A549 (cell line): ENCODE results near the gene FANCM.

Source experiments
- CTCF ChIP-seq: fragments of >200 bp; sonication (Bioruptor Twin); formaldehyde crosslinking; IDR thresholded peaks from 3 replicates; pipeline ENCODE4 v1.5.1; 2016
- KDM1A ChIP-seq: fragments of 200-600 bp; sonication (generic); IDR thresholded peaks from 2 replicates; pipeline ENCODE4 v1.6.1; 2016; ENCODE audit warnings: low read depth, mild to moderate bottlenecking
- NFE2L2 ChIP-seq: fragments of 150-350 bp; conservative IDR thresholded peaks from 2 replicates; pipeline ENCODE4 v1.6.1; 2014; ENCODE audit warnings: low read length
- RFX5 ChIP-seq: fragments of 450-650 bp; IDR thresholded peaks from 2 replicates; pipeline ENCODE4 v1.7.1; 2014; ENCODE audit warnings: antibody characterized with exemption, mild to moderate bottlenecking, moderate library complexity

- TF ChIP-seq RFX5: no peak
- no peak for TF ChIP-seq CTCF
- no peak for TF ChIP-seq NFE2L2
- no peak for TF ChIP-seq KDM1A
Observed at GRCh38 chr14:45201905-45202304, 66.2 kb downstream of the FANCM start.
